ENCODE measurements around the gene TENM4.

TENM4 gene

GRCh38 chr11:78961247-78961646 is 479.6 kb downstream of the TENM4 start:
- no peak overlapping the region for H3K27ac ChIP-seq
- DNase-seq: no peak
- in situ Hi-C loops (cut with HindIII; ENCODE audit: low pct_ligation_motif_present, low sequenced_read_pairs): no loop called here
- H3K36me3 ChIP-seq (replicated peaks): no peaks in the 10 kb centered on the region
- peak; percentile 73 for TF ChIP-seq CTCF (IDR thresholded peaks at IDR 0.05; ENCODE audit: low read depth, low read length, missing control alignments)
- no peak overlapping the region for H3K4me3 ChIP-seq (ENCODE audit: low read depth, low read length)
- H3K27me3 ChIP-seq (replicated peaks): no peaks in the 10 kb centered on the region

- in situ Hi-C loops (cut with HindIII; ENCODE audit: low pct_ligation_motif_present, low sequenced_read_pairs): no loop called here
- no peak overlapping the region for H3K4me3 ChIP-seq (ENCODE audit: low read depth, low read length)
- H3K27me3 ChIP-seq (replicated peaks): no peaks in the 10 kb centered on the region
- no peaks in the 10 kb centered on the region for H3K36me3 ChIP-seq (replicated peaks)
- DNase-seq: no peak
- no peak for TF ChIP-seq CTCF (IDR thresholded peaks at IDR 0.05; ENCODE audit: low read depth, low read length, missing control alignments)
- no peak overlapping the region for H3K27ac ChIP-seq
Observed at GRCh38 chr11:78958444-78958843, 482.4 kb downstream of the TENM4 start.

GRCh38 chr11:78957476-78958245 is 483.2 kb downstream of the TENM4 start:
- Histone ChIP-seq H3K27me3 (replicated peaks) (no peaks in the 10 kb centered on the region), H3K27ac (no peak overlapping the region), H3K36me3 (replicated peaks) (no peaks in the 10 kb centered on the region), H3K4me3 (ENCODE audit: low read depth, low read length) (no peak overlapping the region)
- in situ Hi-C loops (cut with HindIII; ENCODE audit: low pct_ligation_motif_present, low sequenced_read_pairs): no loop called here
- no peak for DNase-seq
- no peak for TF ChIP-seq CTCF (IDR thresholded peaks at IDR 0.05; ENCODE audit: low read depth, low read length, missing control alignments)

DNA sequence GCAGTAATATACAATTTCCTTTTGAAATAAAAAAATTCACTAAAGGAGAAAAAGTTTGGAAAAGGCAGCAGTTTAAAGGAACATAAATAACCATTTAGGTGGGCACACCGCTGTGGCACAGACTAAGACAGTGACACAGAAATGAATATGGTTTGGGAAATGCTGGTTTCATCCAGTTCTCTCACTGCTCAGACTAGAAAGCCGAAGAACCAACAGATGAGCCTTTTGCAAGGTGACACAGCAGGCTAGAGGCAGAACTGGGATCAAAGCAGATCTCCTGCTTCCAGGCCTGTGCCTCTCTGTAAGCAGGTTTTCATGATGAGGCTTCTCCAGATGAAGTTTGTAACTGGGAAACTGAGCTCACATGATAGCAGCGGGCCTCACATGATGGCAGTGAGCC is 486.1 kb downstream of the TENM4 start:
- in situ Hi-C loops (cut with HindIII; ENCODE audit: low pct_ligation_motif_present, low sequenced_read_pairs): no loop called here
- no peak for DNase-seq
- Histone ChIP-seq H3K36me3 (replicated peaks) (no peaks in the 10 kb centered on the region), H3K4me3 (ENCODE audit: low read depth, low read length) (no peak overlapping the region), H3K27ac (no peak overlapping the region), H3K27me3 (replicated peaks) (no peaks in the 10 kb centered on the region)
- no peak for TF ChIP-seq CTCF (IDR thresholded peaks at IDR 0.05; ENCODE audit: low read depth, low read length, missing control alignments)

DNA sequence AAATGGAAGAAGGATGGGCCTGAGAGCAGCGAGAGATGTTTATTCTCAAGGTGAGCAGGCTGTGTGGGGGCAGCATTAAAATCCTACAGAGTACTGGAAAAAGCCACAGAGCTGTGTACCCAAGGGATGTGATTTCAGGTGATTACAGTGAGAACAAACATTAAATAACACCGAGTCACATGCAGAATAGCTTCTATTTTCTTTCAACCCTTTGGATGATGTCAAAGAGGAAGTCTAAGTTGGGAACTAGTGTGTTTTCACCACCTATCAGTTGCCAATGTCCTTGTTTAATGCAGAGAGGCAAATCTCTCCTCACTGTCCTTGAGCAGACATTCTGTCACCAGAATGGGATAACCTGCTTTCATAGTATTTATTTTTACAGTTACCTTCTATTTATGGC is 486.6 kb downstream of the TENM4 start:
- no peak for TF ChIP-seq CTCF (IDR thresholded peaks at IDR 0.05; ENCODE audit: low read depth, low read length, missing control alignments)
- in situ Hi-C loops (cut with HindIII; ENCODE audit: low pct_ligation_motif_present, low sequenced_read_pairs): no loop called here

DNA sequence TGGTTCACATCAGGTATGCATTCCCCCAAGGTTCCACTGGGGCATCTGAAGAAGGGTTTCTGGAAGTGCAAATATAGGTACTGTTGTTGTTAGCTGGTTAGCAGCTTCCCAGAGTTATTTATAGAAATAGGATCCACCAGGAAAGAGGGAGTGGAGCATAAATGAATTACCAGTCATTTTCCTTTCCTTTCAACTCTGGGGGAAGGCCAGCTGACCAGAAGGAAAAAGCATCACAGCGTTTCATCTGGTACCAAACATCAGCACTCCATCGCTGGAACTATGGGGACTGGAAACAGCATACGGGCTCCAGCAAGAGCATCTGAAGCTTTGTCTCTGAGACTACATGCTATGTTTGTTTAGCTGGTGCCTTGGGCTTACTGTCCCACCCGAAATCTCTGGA is 487.9 kb downstream of the TENM4 start:
- DNase-seq: no peak
- Histone ChIP-seq H3K27me3 (replicated peaks) (no peaks in the 10 kb centered on the region), H3K4me3 (ENCODE audit: low read depth, low read length) (no peak overlapping the region), H3K36me3 (replicated peaks) (no peaks in the 10 kb centered on the region), H3K27ac (no peak overlapping the region)
- TF ChIP-seq CTCF (IDR thresholded peaks at IDR 0.05; ENCODE audit: low read depth, low read length, missing control alignments): no peak
- in situ Hi-C loops (cut with HindIII; ENCODE audit: low pct_ligation_motif_present, low sequenced_read_pairs): no loop called here

More for the DNA sequence above, 486.6 kb downstream of the TENM4 start:
- H3K4me3 ChIP-seq (ENCODE audit: low read depth, low read length): no peak overlapping the region
- H3K36me3 ChIP-seq (replicated peaks): no peaks in the 10 kb centered on the region
- no peak for DNase-seq
- no peak overlapping the region for H3K27ac ChIP-seq
- no peaks in the 10 kb centered on the region for H3K27me3 ChIP-seq (replicated peaks)

All from brain microvascular endothelial cell (primary cell).